HepG2 (cell line): Measurements from ENCODE around the gene CMIP. TPM values are rescaled to one million over a fixed set of nuclear protein-coding genes. Genes with fewer than 3 reads are reported as not detected.

Source experiments
- ELF3 ChIP-seq: IDR thresholded peaks from 2 replicates; pipeline ENCODE4 v1.6.1; 2016; ENCODE audit warnings: missing genetic modification reagents, missing compliant biosample characterization
- FOSL1 ChIP-seq: sonication (generic); formaldehyde crosslinking; IDR thresholded peaks from 2 replicates; pipeline ENCODE4 v1.9.0; 2021; ENCODE audit warnings: missing genetic modification reagents, borderline replicate concordance
- GZF1 ChIP-seq: sonication (generic); formaldehyde crosslinking; IDR thresholded peaks from 2 replicates; pipeline ENCODE4 v1.5.1; 2020; ENCODE audit warnings: mild to moderate bottlenecking, missing genetic modification reagents
- KAT2B ChIP-seq: fragments of 150-350 bp; IDR thresholded peaks from 2 replicates; pipeline ENCODE4 v1.6.1; 2014; ENCODE audit warnings: low read depth, low read length, borderline replicate concordance
- KLF13 ChIP-seq: sonication (generic); formaldehyde crosslinking; IDR thresholded peaks from 2 replicates; pipeline ENCODE4 v1.4.0; 2020; ENCODE audit warnings: mild to moderate bottlenecking, missing genetic modification reagents
- MED1 ChIP-seq: sonication (generic); formaldehyde crosslinking; IDR thresholded peaks from 2 replicates; pipeline ENCODE4 v1.4.0; 2020; ENCODE audit warnings: missing genetic modification reagents
- NCOA5 ChIP-seq: sonication (generic); formaldehyde crosslinking; IDR thresholded peaks from 2 replicates; pipeline ENCODE4 v1.4.0; 2020; ENCODE audit warnings: missing genetic modification reagents
- NCOR1 ChIP-seq: fragments of 200-600 bp; sonication (generic); IDR thresholded peaks from 2 replicates; pipeline ENCODE4 v1.7.0; 2017; ENCODE audit warnings: antibody characterized with exemption, low read length, borderline replicate concordance
- POLR2G ChIP-seq: fragments of 200-400 bp; formaldehyde crosslinking; IDR thresholded peaks from 2 replicates; pipeline ENCODE4 v1.6.1; 2018; ENCODE audit warnings: mild to moderate bottlenecking, low read depth, low read length, moderate library complexity
- PRDM15 ChIP-seq: sonication (generic); formaldehyde crosslinking; IDR thresholded peaks from 2 replicates; pipeline ENCODE4 v1.4.0; 2020; ENCODE audit warnings: missing genetic modification reagents
- RARA ChIP-seq: IDR thresholded peaks from 2 replicates; pipeline ENCODE4 v1.6.1; 2016; ENCODE audit warnings: missing genetic modification reagents, missing compliant biosample characterization
- SNAPC5 ChIP-seq: sonication (generic); formaldehyde crosslinking; IDR thresholded peaks from 2 replicates; pipeline ENCODE4 v1.8.1; 2023; ENCODE audit warnings: mild to moderate bottlenecking, missing genetic modification reagents, borderline replicate concordance
- WIZ ChIP-seq: sonication (generic); formaldehyde crosslinking; IDR thresholded peaks from 2 replicates; pipeline ENCODE4 v1.5.1; 2020; ENCODE audit warnings: mild to moderate bottlenecking, missing genetic modification reagents
- ZBTB10 ChIP-seq: sonication (generic); formaldehyde crosslinking; IDR thresholded peaks from 2 replicates; pipeline ENCODE4 v1.4.0; 2020; ENCODE audit warnings: missing genetic modification reagents, borderline replicate concordance
- ZBTB2 ChIP-seq: sonication (generic); formaldehyde crosslinking; IDR thresholded peaks from 2 replicates; pipeline ENCODE4 v1.8.0; 2022; ENCODE audit warnings: low read depth, missing genetic modification reagents
- ZBTB34 ChIP-seq: sonication (generic); formaldehyde crosslinking; IDR thresholded peaks from 2 replicates; pipeline ENCODE4 v1.8.0; 2022; ENCODE audit warnings: mild to moderate bottlenecking, missing genetic modification reagents
- ZIK1 ChIP-seq: sonication (generic); formaldehyde crosslinking; IDR thresholded peaks from 2 replicates; pipeline ENCODE4 v1.5.0; 2020; ENCODE audit warnings: mild to moderate bottlenecking, low read depth, missing genetic modification reagents, borderline replicate concordance
- ZNF7 ChIP-seq: IDR thresholded peaks from 2 replicates; pipeline ENCODE4 v1.6.1; 2016; ENCODE audit warnings: missing biosample characterization, missing genetic modification reagents
- ZNF792 ChIP-seq: IDR thresholded peaks from 2 replicates; pipeline ENCODE4 v1.6.1; 2016
- ZNF800 ChIP-seq: sonication (generic); formaldehyde crosslinking; IDR thresholded peaks from 2 replicates; pipeline ENCODE4 v1.4.0; 2020; ENCODE audit warnings: missing genetic modification reagents
- polyA plus RNA-seq, 8 experiments: library from polyadenylated mRNA; depleted of rRNA in 3 of 8; stranded (reverse) in 7 of 8; unstranded in 1 of 8; fragments of >200 nt; fragmentation: Illumina TruSeq in 4 of 8; extraction: Trizol in 4 of 8; gene quantifications; 2 replicates each; pipeline versions ENCODE4 v1.2.1 to v1.2.3, GENCODE V29; 2011 to 2016; ENCODE audit warnings: low read depth in 4 of 8, missing spikeins in 1 of 8, mixed read lengths in 1 of 8; ENCODE audit not compliant: insufficient read depth in 1 of 8
- total RNA-seq, 5 experiments: library from RNA; depleted of rRNA; stranded (reverse); fragments of >200 nt; fragmentation: Illumina TruSeq; extraction: Trizol; gene quantifications; 2 replicates each; pipeline ENCODE4 v1.2.3, GENCODE V29; 2016; ENCODE audit warnings: low read depth in 1 of 5

Gene CMIP
- total and polyA plus RNA-seq, 2 of the 13 experiments (the other 11 are each of a cell fraction or from before 2014, with no cell fraction given), result 10.9 to 18.1 TPM

- TF ChIP-seq MED1 (CRISPR knock-in tag), result 0 out of 2 replicates have a peak, but pooled peaks have one; percentile 17
- TF ChIP-seq ZIK1 (CRISPR knock-in tag), result no peak
- no peak for TF ChIP-seq SNAPC5 (CRISPR knock-in tag)
- no peak for TF ChIP-seq GZF1 (CRISPR knock-in tag)
- no peak for TF ChIP-seq ZNF792 (CRISPR knock-in tag)
- TF ChIP-seq NCOA5 (CRISPR knock-in tag), result no peak
- TF ChIP-seq NCOR1, result no peak
- no peak for TF ChIP-seq ZNF7 (CRISPR knock-in tag)
- no peak for TF ChIP-seq KAT2B
- no peak for TF ChIP-seq ZBTB2 (CRISPR knock-in tag)
- TF ChIP-seq FOSL1, result peak; percentile 54; the same call in 1 of the 2 replicates
- TF ChIP-seq ELF3 (CRISPR knock-in tag), result peak; percentile 80
- TF ChIP-seq PRDM15 (CRISPR knock-in tag), result no peak
- no peak for TF ChIP-seq WIZ (CRISPR knock-in tag)
- no peak for TF ChIP-seq ZBTB34 (CRISPR knock-in tag)
- no peak for TF ChIP-seq ZBTB10 (CRISPR knock-in tag)
- TF ChIP-seq RARA (CRISPR knock-in tag), result peak; percentile 92
- no peak for TF ChIP-seq KLF13 (CRISPR knock-in tag)
- no peak for TF ChIP-seq ZNF800
- TF ChIP-seq POLR2G, result no peak
Measured at GRCh38 chr16:81758376-81758775, 313.8 kb downstream of the CMIP start (continued).
